Karpas-422 (cell line): ENCODE results near the gene MLLT6. TPM values are rescaled to one million over a fixed set of nuclear protein-coding genes. Genes with fewer than 3 reads are reported as not detected.
A peak's percentile ranks its signal among the peaks of the same experiment; 100 is the strongest.

Experiments
- DNase-seq: peaks from one replicate; pipeline ENCODE4 v3.0.0-alpha.2; 2015
- H2AFZ ChIP-seq: fragments of 200-600 bp; sonication (generic); 2 replicates; pipeline ENCODE4 v1.6.1; 2014; ENCODE audit warnings: antibody characterized with exemption, low read length, mixed read lengths
- H3K27ac ChIP-seq: fragments of 200-600 bp; sonication (generic); 2 replicates; pipeline ENCODE4 v1.5.1; 2014; ENCODE audit warnings: mild to moderate bottlenecking, low read length, moderate library complexity
- H3K27me3 ChIP-seq: fragments of 200-600 bp; sonication (generic); 2 replicates; pipeline ENCODE4 v1.6.1; 2014; ENCODE audit warnings: low read length, mixed read lengths
- H3K36me3 ChIP-seq: fragments of 200-600 bp; sonication (generic); 2 replicates; pipeline ENCODE4 v1.6.1; 2014; ENCODE audit warnings: low read length, mixed read lengths; ENCODE audit not compliant: insufficient read depth
- H3K4me1 ChIP-seq: fragments of 200-600 bp; sonication (generic); 2 replicates; pipeline ENCODE4 v1.6.1; 2014; ENCODE audit warnings: mild to moderate bottlenecking, low read length, mixed read lengths
- H3K4me2 ChIP-seq: fragments of 200-600 bp; sonication (generic); 2 replicates; pipeline ENCODE4 v1.6.1; 2014; ENCODE audit warnings: low read length, low read depth, mild to moderate bottlenecking; ENCODE audit not compliant: poor library complexity, severe bottlenecking
- H3K4me3 ChIP-seq: fragments of 200-600 bp; sonication (generic); 2 replicates; pipeline ENCODE4 v1.5.1; 2014; ENCODE audit warnings: mild to moderate bottlenecking, antibody characterized with exemption, low read length, mixed read lengths
- H3K79me2 ChIP-seq: fragments of 200-600 bp; sonication (generic); 2 replicates; pipeline ENCODE4 v1.6.1; 2014; ENCODE audit warnings: mild to moderate bottlenecking, low read length, mixed read lengths
- H3K9ac ChIP-seq: fragments of 200-600 bp; sonication (generic); 2 replicates; pipeline ENCODE4 v1.6.0; 2014; ENCODE audit warnings: low read length
- H3K9me2 ChIP-seq: fragments of 200-600 bp; sonication (generic), shearing (Covaris generic); replicated peaks from 2 replicates; pipeline ENCODE4 v1.6.0; 2014; ENCODE audit warnings: mild to moderate bottlenecking, low read length, moderate library complexity; ENCODE audit not compliant: insufficient read depth
- H3K9me3 ChIP-seq: fragments of 300-700, 200-600 bp; sonication (generic); 2 replicates; pipeline ENCODE4 v1.6.1; 2014; ENCODE audit warnings: low read length, mixed read lengths
- H4K20me1 ChIP-seq: fragments of 200-600 bp; sonication (generic); 2 replicates; pipeline ENCODE4 v1.6.1; 2014; ENCODE audit warnings: mild to moderate bottlenecking, antibody characterized with exemption, low read length, low read depth; ENCODE audit not compliant: insufficient read depth
- total RNA-seq: library from RNA; depleted of rRNA; stranded (reverse); fragments of >200 nt; shearing (Covaris generic); gene quantifications from 2 replicates; pipeline ENCODE4 v1.2.3, GENCODE V29; 2014; ENCODE audit warnings: low replicate concordance

MLLT6 gene
- total RNA-seq, 1 experiment from 2014 or later, result 72.4 TPM

- Histone ChIP-seq H3K79me2 (no peaks in the 10 kb centered on the region), H3K9me3 (no peaks in the 10 kb centered on the region), H3K36me3 (no peaks in the 10 kb centered on the region), H3K9me2 (no peaks in the 10 kb centered on the region), H3K4me2 (no peak overlapping the region), H2AFZ (no peak overlapping the region), H4K20me1 (no peaks in the 10 kb centered on the region), H3K4me1 (no peaks in the 10 kb centered on the region), H3K9ac (no peak overlapping the region), H3K27ac (no peak overlapping the region), H3K4me3 (no peak overlapping the region), H3K27me3 (no peaks in the 10 kb centered on the region)
- peak; percentile 41 for DNase-seq
These were observed 14.7 kb upstream of the MLLT6 start for GRCh38 chr17:38690386-38690785.

DNA sequence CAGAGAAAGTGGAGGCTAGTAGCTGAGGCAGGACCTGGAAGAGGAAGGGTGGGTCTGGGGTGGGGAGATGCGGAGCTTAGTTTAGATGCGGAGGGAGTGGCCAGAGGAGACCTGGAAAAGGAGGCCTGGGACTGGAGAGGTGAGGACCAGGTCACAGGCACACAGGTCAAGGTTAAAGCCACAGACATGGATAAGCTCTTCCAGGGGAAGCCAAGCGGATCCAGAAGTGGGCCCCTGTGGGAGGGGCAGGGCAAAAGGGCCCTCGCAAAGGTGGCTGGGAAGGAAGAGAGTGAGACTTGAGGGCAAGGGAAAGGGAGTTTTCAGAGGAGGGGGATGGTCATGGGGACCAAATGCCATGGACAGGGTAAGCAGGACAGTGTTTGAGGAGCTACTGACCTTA lies 13.9 kb upstream of the MLLT6 start:
- no peaks in the 10 kb centered on the region for H4K20me1 ChIP-seq
- no peak overlapping the region for H3K27ac ChIP-seq
- peak; percentile 19 for DNase-seq
- H3K79me2 ChIP-seq, result no peaks in the 10 kb centered on the region
- H3K4me1 ChIP-seq, result no peaks in the 10 kb centered on the region
- no peaks in the 10 kb centered on the region for H3K36me3 ChIP-seq
- no peaks in the 10 kb centered on the region for H3K9me3 ChIP-seq
- no peaks in the 10 kb centered on the region for H3K9me2 ChIP-seq
- no peaks in the 10 kb centered on the region for H3K27me3 ChIP-seq
- H3K4me3 ChIP-seq, result no peak overlapping the region
- H2AFZ ChIP-seq, result no peak overlapping the region
- no peak overlapping the region for H3K9ac ChIP-seq
- no peak overlapping the region for H3K4me2 ChIP-seq

DNA sequence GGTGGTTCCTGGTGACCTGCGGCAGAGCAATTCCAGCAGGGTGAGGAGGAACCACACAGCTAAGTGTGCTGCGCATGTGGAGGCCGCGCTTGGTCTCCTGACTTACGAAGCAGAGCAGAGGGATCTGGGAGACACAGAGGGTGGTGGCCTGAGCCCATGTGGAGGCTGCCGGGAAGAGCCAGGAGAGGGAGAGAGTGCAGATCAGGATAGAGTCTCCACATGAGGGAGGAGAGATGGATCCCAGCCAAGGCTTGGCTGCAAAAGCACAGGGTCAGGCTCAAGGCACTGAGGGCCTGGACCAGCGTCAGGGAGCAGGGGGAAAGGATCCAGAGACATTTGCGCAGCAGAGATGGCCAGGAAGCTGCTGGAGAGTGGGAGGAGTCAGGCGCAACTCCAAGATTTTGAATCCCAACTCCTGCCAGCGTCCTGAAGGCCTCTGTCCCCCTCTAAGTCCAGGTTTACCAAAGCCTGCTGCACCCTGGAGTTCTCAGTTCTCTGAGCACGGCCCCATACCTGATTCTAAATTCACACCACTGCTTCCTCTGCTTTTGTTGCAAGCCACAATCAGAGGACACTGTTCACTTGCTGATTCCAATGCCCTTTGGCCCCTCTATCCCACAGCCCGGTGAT lies 11.3 kb upstream of the MLLT6 start:
- no peak overlapping the region for H3K9ac ChIP-seq
- H3K79me2 ChIP-seq, result no peaks in the 10 kb centered on the region
- H3K36me3 ChIP-seq, result no peaks in the 10 kb centered on the region
- no peak overlapping the region for H2AFZ ChIP-seq
- no peaks in the 10 kb centered on the region for H3K27me3 ChIP-seq
- no peaks in the 10 kb centered on the region for H3K9me3 ChIP-seq
- H4K20me1 ChIP-seq, result no peaks in the 10 kb centered on the region
- H3K4me2 ChIP-seq, result no peak overlapping the region
- H3K9me2 ChIP-seq, result no peaks in the 10 kb centered on the region
- no peaks in the 10 kb centered on the region for H3K4me1 ChIP-seq
- DNase-seq, result no peak
- H3K4me3 ChIP-seq, result no peak overlapping the region
- H3K27ac ChIP-seq, result no peak overlapping the region

GRCh38 chr17:38697061-38697820 lies 7.8 kb upstream of the MLLT6 start:
- Histone ChIP-seq H2AFZ (no peak overlapping the region), H3K4me2 (no peak overlapping the region), H4K20me1 (no peaks in the 10 kb centered on the region), H3K4me3 (no peak overlapping the region), H3K4me1 (peaks cover 12% of the 10 kb centered on the region), H3K79me2 (no peaks in the 10 kb centered on the region), H3K9me2 (no peaks in the 10 kb centered on the region), H3K27me3 (no peaks in the 10 kb centered on the region; the same call in 1 of the 2 replicates), H3K36me3 (no peaks in the 10 kb centered on the region), H3K27ac (no peak overlapping the region), H3K9ac (no peak overlapping the region), H3K9me3 (no peaks in the 10 kb centered on the region)
- no peak for DNase-seq

DNA sequence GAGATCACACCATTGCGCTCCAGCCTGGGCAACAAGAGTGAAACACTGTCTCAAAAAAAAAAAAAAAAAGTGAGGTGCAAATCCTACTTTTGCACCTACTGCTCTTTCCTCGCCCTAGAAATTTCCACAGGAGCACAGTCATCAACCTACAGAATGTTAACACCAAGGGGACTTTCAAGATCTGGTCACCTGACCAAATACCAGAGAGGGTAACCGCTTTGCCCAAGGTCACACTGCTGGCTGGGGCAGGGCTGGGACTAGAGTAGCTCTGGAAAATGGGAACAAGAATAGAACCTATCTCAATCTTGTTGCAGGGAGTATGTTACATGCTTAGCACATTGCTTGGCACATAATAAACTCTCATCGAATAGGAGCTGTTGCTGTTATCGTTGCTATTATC lies 6.3 kb upstream of the MLLT6 start:
- no peaks in the 10 kb centered on the region for H3K79me2 ChIP-seq
- no peak overlapping the region for H3K4me3 ChIP-seq
- no peak for DNase-seq
- peaks cover 26% of the 10 kb centered on the region for H3K4me1 ChIP-seq
- H3K36me3 ChIP-seq, result no peaks in the 10 kb centered on the region
- no peak overlapping the region for H3K4me2 ChIP-seq
- no peaks in the 10 kb centered on the region for H3K9me2 ChIP-seq
- no peak overlapping the region for H3K9ac ChIP-seq
- H3K9me3 ChIP-seq, result no peaks in the 10 kb centered on the region
- no peaks in the 10 kb centered on the region for H4K20me1 ChIP-seq
- H3K27ac ChIP-seq, result no peak overlapping the region
- no peaks in the 10 kb centered on the region; the same call in 1 of the 2 replicates for H3K27me3 ChIP-seq
- H2AFZ ChIP-seq, result no peak overlapping the region

- Histone ChIP-seq H3K79me2 (peaks cover 17% of the 10 kb centered on the region), H3K4me2 (peak overlapping the region; percentile 95), H3K4me3 (peak overlapping the region; percentile 92), H3K9me3 (no peaks in the 10 kb centered on the region), H3K27ac (peak overlapping the region; percentile 33; the same call in 1 of the 2 replicates), H3K9ac (peak overlapping the region; percentile 96), H3K27me3 (no peaks in the 10 kb centered on the region; the same call in 1 of the 2 replicates), H3K4me1 (peaks cover 42% of the 10 kb centered on the region), H2AFZ (peak overlapping the region; percentile 59), H3K9me2 (no peaks in the 10 kb centered on the region), H4K20me1 (no peaks in the 10 kb centered on the region), H3K36me3 (no peaks in the 10 kb centered on the region)
- DNase-seq, result peak; percentile 79
These were observed 3.4 kb upstream of the MLLT6 start for GRCh38 chr17:38701504-38702165.

- Histone ChIP-seq H3K9ac (peak overlapping the region; percentile 96), H3K27ac (peak overlapping the region; percentile 91), H2AFZ (peak overlapping the region; percentile 59), H3K27me3 (no peaks in the 10 kb centered on the region; the same call in 1 of the 2 replicates), H3K36me3 (no peaks in the 10 kb centered on the region), H3K4me2 (peak overlapping the region; percentile 95), H4K20me1 (no peaks in the 10 kb centered on the region), H3K4me1 (peaks cover 49% of the 10 kb centered on the region), H3K9me3 (no peaks in the 10 kb centered on the region), H3K79me2 (peaks cover 24% of the 10 kb centered on the region), H3K4me3 (peak overlapping the region; percentile 92), H3K9me2 (no peaks in the 10 kb centered on the region)
- DNase-seq, result peak; percentile 94
These were observed 2.7 kb upstream of the MLLT6 start for GRCh38 chr17:38702166-38702915.
